Ishikawa (cell line): ENCODE data around the gene TMEM30B.

Source experiments
- CEBPB ChIP-seq: IDR thresholded peaks from 2 replicates; pipeline ENCODE4 v1.6.1; 2012
- CREB1 ChIP-seq: IDR thresholded peaks from 2 replicates; pipeline ENCODE4 v1.6.1; 2012; ENCODE audit warnings: low read depth
- EGR1 ChIP-seq: IDR thresholded peaks from 2 replicates; pipeline ENCODE4 v1.6.1; 2012
- EP300 ChIP-seq: IDR thresholded peaks from 2 replicates; pipeline ENCODE4 v1.6.1; 2012; ENCODE audit warnings: borderline replicate concordance
- FOXM1 ChIP-seq: IDR thresholded peaks from 2 replicates; pipeline ENCODE4 v1.6.1; 2012; ENCODE audit warnings: low read depth, borderline replicate concordance
- MAX ChIP-seq: IDR thresholded peaks from 2 replicates; pipeline ENCODE4 v1.6.1; 2012
- NFIC ChIP-seq: IDR thresholded peaks from 2 replicates; pipeline ENCODE4 v1.6.1; 2012
- RAD21 ChIP-seq: IDR thresholded peaks from 2 replicates; pipeline ENCODE4 v1.6.1; 2012; ENCODE audit warnings: low read depth
- REST ChIP-seq: IDR thresholded peaks from 2 replicates; pipeline ENCODE4 v1.6.1; 2012; ENCODE audit warnings: low read depth, mild to moderate bottlenecking
- TAF1 ChIP-seq: IDR thresholded peaks from 2 replicates; pipeline ENCODE4 v1.6.1; 2012; ENCODE audit warnings: low read depth, mild to moderate bottlenecking
- TCF12 ChIP-seq: IDR thresholded peaks from 2 replicates; pipeline ENCODE4 v1.6.1; 2012; ENCODE audit warnings: low read depth
- TEAD4 ChIP-seq: IDR thresholded peaks from 2 replicates; pipeline ENCODE4 v1.6.1; 2012
- YY1 ChIP-seq: IDR thresholded peaks from 2 replicates; pipeline ENCODE4 v1.6.1; 2012; ENCODE audit warnings: low read depth
- ZBTB7A ChIP-seq: IDR thresholded peaks from 2 replicates; pipeline ENCODE4 v1.6.1; 2012; ENCODE audit warnings: low read depth
- TF ChIP-seq, protein P1 (sequence below): IDR thresholded peaks from 2 replicates; pipeline ENCODE4 v1.6.1; 2012

TMEM30B gene

GRCh38 chr14:61315313-61315712 is 34.2 kb upstream of the TMEM30B start:
- TF ChIP-seq REST (no peak), ZBTB7A (no peak), TAF1 (no peak), CREB1 (no peak), TEAD4 (no peak), NFIC (no peak), RAD21 (no peak), YY1 (no peak), MAX (no peak), FOXM1 (no peak), EP300 (no peak)
- TF ChIP-seq, protein P1, sequence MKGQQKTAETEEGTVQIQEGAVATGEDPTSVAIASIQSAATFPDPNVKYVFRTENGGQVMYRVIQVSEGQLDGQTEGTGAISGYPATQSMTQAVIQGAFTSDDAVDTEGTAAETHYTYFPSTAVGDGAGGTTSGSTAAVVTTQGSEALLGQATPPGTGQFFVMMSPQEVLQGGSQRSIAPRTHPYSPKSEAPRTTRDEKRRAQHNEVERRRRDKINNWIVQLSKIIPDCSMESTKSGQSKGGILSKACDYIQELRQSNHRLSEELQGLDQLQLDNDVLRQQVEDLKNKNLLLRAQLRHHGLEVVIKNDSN, result no peak

GRCh38 chr14:61308198-61308597 is 27.1 kb upstream of the TMEM30B start:
- TF ChIP-seq TEAD4 (no peak), YY1 (no peak), FOXM1 (no peak), CREB1 (no peak), CEBPB (no peak), TCF12 (no peak), TAF1 (no peak), NFIC (no peak), REST (no peak), ZBTB7A (no peak), EP300 (no peak), RAD21 (no peak), MAX (no peak), EGR1 (no peak)
- TF ChIP-seq, protein P1, result no peak

GRCh38 chr14:61304688-61305087 is 23.6 kb upstream of the TMEM30B start:
- no peak for TF ChIP-seq ZBTB7A
- no peak for TF ChIP-seq CEBPB
- TF ChIP-seq FOXM1, result no peak
- no peak for TF ChIP-seq TEAD4
- no peak for TF ChIP-seq RAD21
- no peak for TF ChIP-seq TAF1
- no peak for TF ChIP-seq YY1
- TF ChIP-seq EP300, result no peak
- no peak for TF ChIP-seq CREB1
- no peak for TF ChIP-seq EGR1
- no peak for TF ChIP-seq MAX
- TF ChIP-seq NFIC, result no peak
- TF ChIP-seq, protein P1, result no peak
- TF ChIP-seq TCF12, result no peak
- TF ChIP-seq REST, result no peak

DNA sequence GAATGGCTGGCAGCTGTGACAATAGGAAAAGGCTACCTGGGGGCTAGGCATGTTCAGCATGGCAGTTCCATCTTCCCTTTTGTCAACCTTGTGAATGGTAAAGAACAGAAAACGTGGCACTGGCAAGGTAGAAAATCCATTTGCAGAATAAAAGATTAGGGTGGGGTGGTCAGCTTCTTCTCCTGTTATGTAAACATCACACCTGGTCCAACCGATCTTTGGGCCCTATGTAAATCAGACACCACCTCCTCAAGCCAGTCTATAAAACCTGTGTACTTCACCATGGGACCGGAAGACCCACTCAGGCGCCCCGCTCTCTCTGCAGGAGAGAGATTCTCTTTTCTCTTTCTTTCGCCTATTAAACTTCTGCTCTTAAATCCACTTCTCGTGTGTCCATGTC is 19.6 kb upstream of the TMEM30B start:
- TF ChIP-seq, protein P1, result no peak
- TF ChIP-seq EP300, result no peak
